Erythroblast (primary cell): ENCODE data around the gene PET117.
A peak's percentile ranks its signal among the peaks of the same experiment; 100 is the strongest.
"Not testable (repeated sequence)": the region's sequence is repeated elsewhere in the genome, so short reads cannot be mapped to it uniquely, and the experiment has no call there.

Experiments used
- DNase-seq, 2 experiments: peaks; one replicate each; lab custom pipeline; 2025; lab: John Stamatoyannopoulos, UW
- GATA1 ChIP-seq: IDR thresholded peaks from 2 replicates; pipeline ENCODE4 v1.6.1; 2011; ENCODE audit warnings: low read depth, mild to moderate bottlenecking, control low read depth, low read length, moderate library complexity
- POLR2A ChIP-seq: IDR thresholded peaks from 2 replicates; pipeline ENCODE4 v1.6.1; 2011; ENCODE audit warnings: mild to moderate bottlenecking, low read length

The PET117 gene, protein sequence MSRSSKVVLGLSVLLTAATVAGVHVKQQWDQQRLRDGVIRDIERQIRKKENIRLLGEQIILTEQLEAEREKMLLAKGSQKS

DNA sequence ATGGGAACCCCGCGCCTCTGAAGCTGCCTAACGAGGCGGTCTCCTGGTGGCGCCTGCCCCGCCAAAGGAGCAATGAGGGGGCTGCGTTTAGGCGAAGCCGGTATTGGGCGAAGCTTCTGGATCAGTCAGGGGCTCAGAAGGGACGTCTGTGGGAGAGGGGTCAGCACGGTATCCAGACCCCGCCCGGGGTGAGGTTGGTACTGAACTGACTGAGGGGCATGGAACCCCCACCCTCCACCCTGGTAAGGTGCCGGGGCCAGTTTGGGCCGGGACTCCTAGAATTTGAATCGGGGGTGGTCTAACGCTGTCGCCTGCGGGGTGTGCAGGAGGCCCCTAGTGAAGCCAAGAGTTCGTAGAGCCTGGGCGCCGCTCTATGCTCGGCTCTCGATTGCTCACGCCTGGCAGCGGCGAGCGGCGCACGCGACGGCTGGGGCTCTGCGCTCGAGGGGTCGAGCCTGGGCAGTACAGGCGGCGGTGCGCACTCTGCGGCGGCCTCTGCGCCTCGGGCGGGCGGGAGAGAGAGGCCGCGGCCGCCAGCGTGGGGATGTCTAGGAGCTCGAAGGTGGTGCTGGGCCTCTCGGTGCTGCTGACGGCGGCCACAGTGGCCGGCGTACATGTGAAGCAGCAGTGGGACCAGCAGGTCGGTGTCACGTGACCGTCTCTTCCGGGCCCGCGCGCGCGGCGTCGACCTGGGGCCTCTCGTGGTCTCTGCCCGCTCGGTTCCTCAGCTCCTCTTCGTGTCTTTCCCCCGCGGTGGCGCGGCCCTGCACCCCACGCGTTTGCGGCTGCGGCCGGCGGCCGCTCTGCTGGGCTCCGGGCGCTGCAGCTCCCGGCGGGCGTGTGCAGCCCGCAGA lies at the start of gene PET117, which contains the start of gene KAT14:
Gene PET117 (plus strand): TSS at position 452 of the 854 bp plus-strand sequence. CDS start 93 bp downstream, at position 545.
Gene KAT14 (plus strand): TSS at position 452 of the 854 bp plus-strand sequence. CDS start 4,798 bp downstream, outside the sequence.
- DNase-seq: peak; percentile 95 to 96

DNA sequence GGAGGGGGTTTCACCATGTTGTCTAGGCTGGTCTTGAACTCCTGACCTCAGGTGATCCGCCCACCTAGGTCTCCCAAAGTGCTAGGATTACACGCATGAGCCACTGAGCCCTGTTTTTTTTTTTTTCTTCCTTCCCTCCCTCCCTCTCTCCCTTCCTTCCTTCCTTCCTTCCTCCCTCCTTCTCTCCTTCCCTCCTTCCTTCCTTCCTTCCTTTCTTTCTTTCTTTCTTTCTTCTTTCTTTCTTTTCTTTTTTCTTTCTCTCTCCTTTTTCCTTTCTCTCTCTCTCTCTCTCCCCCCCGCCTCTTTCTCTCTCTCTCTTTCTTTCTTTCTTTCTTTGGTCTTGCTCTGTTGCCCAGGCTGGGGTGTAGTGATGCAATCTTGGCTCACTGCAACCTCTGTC lies 49.4 kb upstream of the PET117 start:
- DNase-seq: not testable (repeated sequence)

More for the DNA sequence above, at the start of gene PET117, which contains the start of gene KAT14:
- TF ChIP-seq POLR2A: peak; percentile 87
- TF ChIP-seq GATA1: no peak

DNA sequence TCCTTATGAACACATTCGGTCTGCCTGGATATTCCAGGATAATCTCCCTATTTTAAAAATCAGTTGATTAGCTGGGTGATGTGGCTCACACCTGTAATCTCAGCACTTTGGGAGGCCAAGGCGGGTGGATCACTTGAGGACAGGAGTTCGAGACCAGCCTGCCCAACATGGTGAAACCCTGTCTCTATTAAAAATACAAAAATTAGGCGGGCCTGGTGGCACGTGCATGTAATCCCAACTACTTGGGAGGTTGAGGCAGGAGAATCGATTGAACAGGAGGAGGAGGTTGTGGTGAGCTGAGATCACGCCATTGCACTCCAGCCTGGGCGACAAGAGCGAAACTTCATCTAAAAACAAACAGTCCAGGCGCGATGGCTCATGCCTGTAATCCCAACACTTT lies 48.8 kb upstream of the PET117 start:
- DNase-seq: not testable (repeated sequence)

DNA sequence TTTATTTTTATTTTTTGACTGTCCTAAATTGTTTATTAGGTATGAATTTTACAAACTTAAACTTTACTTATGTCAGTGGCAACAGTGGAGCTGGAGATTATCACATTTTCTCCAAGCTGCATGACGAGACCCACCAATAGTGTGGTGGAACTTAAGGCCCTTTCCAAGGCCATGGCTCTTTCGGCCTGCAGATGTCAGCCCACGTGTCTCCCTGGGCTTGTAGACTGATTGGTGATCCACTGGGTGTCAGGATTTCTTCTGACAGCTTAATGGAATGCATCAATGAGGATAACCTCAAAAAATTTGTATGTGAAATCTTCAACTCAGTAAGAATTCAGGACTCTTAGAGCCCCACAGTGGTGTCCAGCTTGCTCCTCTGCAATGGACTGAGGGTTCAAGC lies 47.6 kb upstream of the PET117 start:
- DNase-seq: peak; percentile 6 to 7
- no peak for TF ChIP-seq GATA1
- no peak for TF ChIP-seq POLR2A

DNA sequence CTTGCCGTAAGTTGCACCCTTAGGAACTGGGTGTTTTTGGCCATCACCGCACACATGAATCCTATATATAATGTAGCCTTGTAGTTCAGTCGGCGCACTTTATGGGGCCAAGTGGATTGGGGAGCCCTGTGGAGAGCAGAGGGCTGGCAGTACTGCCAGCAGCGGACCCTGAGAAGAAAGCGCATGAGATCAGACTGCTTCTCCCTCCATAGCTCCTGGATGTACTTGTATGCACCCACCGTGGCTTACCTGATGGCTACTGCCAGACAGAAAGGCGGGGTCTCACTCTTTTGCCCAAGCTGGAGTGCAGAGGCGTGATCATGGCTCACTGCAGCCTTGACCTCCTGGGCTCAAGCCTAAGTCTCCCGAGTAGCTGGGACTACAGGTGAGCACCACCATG lies 47.2 kb upstream of the PET117 start:
- TF ChIP-seq POLR2A (no peak), GATA1 (no peak)
- DNase-seq: no peak

DNA sequence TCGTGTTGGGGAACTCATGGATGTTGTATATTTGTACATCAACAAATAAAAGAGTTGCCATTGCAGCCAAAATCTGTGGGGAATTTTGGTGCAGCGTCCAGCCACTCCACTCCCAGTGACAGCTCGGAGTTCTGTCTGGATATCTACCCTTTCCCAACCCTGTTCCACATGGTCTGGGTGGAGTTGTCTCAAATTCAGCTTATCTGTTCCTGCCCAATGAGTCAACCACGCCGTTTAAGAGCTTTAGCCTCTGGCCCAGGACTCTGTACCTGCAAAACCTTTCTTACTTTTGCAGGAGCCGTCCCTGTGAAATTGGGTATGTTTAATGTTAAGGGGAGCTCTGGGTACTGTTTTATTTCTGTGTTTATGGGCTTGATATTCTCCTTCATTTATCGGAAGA lies 46.0 kb upstream of the PET117 start:
- TF ChIP-seq POLR2A (no peak), GATA1 (no peak)
- DNase-seq: no peak

DNA sequence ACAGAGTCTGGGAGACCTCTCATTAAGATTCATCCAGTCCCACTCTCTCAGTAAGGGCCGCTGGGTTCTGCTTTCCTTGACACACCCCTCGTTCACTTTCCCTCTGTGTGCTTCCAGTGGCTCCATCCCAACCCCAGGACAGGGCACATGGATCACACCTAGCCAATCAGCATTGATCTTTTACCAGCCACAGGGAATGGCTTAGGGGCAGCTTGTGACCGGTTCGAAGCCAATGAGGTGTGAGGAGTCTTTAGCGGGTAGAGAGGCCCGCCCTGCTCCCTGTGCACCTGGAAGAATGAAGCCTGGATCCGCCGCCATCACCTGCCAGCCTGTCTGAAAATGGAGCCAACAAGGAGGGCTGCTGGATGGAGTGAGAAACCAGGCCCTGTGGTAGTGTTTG lies 44.8 kb upstream of the PET117 start:
- DNase-seq: no peak
- TF ChIP-seq POLR2A: no peak
- no peak for TF ChIP-seq GATA1

DNA sequence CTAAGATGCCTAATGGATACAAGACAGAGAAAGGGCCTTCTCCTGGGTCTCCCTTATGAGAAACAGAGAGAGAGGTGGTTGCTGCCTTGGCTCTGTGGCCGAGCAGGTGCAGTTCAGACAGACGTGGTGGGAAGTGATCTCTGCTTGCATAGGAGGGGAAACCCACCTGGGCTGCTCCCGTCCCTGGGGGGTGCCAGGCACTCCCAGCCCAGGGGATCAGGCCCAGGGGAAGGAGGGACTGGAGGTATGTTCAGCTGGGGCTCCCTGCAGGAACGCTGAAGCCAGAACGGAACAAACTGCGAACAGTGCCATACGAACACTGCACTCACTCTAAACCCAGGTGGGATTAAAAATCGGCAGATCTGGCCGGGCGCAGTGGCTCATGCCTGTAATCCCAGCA lies 44.3 kb upstream of the PET117 start:
- DNase-seq: no peak
- no peak for TF ChIP-seq GATA1
- no peak for TF ChIP-seq POLR2A

DNA sequence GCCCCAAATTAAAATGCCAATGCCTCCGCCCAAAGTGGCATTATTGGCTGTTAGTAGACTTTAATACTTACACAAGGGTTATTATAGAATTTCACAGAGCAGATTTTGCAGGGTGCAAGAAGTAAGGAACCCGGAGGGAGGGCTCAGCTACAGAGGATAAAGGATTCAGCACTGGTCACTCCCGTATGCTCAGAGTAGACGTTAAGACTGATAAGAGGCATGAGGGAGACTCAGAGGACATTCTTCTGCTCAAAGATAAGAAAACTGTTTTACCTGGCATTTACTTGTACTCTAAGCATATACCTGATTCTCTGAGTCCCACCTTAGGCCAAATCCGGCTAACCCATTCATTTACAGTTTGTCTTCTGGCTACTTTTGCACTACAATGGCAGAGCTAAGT lies 43.5 kb upstream of the PET117 start:
- no peak for DNase-seq
- TF ChIP-seq GATA1 (no peak), POLR2A (no peak)

DNA sequence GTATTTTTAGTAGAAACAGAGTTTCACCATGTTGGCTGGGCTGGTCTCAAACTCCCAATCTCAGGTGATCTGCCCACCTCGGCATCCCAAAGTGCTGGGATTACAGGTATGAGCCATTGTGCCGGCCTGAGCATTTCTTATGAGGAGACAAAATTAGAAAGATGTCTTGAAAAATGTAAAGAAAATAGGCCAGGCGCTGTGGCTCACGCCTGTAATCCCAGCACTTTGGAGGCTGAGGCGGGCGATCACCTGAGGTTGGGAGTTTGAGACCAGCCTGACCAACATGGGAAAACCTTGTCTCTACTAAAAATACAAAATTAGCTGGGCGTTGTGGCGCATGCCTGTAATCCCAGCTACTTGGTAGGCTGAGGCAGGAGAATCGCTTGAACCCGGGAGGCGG lies 37.1 kb upstream of the PET117 start:
- not testable (repeated sequence) for DNase-seq

DNA sequence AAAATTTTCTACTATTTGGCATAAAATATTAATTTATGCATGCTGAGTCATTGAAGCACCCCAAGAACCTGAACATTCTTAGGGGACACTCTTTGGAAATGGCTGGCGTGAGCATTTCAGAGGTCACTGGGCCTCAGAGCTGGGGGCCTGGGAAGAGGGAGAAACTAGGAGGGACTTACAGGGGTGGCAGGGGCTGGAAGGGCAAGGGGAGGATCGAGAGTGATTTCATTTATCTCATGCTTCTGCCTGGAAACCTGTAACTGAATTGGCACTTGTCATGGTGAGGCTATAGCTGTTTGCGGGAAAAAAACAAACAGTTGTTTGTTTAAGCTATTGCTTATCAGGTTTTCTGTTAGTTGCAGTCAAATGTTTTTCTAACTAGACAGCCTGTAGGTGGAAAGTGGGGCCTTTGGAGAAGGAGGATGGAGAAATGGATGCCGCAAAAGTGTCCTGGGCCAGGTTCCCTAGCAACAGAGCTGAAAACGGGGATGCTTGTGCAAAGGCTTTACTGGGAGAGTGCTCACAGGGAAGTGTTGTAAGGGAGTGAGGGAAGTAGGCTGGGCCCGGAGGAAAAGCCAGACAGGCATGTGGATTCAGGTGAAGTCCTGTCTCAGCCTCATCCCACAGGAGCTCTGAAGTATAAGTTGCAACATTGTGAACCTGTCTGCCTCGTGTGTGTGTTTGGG lies 36.4 kb upstream of the PET117 start:
- TF ChIP-seq POLR2A (no peak), GATA1 (no peak)
- no peak for DNase-seq

DNA sequence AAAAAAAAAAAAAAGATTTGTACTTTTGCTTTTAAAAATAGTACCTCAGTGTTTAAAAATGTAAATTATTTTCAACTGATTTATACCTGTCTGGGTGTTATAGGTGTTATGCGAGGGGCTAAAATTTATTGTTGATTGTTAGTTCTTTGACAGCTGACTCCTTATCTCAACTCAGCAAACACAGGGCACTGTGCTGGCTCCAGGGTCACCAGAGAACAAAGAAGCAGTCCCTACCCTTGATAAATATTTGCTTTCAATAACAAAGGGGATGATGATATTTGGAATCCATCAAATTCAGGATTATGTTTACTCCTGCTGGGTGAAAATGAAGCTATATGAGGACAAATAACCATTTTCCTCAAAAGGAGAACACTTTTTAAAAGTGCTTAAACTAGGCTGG lies 34.2 kb upstream of the PET117 start:
- DNase-seq: no peak
- TF ChIP-seq POLR2A (no peak), GATA1 (no peak)

DNA sequence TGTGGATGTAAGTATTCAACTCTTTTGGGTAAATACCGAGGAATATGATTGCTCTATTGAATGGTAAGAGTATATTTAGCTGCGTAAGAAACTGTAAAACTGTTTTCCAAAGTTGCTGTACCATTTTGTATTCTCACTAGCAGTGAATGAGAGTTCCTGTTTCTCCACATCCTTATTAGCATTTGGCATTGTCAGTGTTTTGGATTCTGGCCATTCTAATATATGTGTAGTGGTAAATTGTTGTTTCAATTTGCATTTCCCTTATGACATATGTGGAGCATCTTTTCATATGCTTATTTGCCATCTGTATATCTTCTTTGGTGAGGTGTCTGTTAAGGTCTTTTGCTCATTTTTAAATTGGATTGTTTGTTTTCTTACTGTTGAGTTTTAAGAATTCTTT lies 29.3 kb upstream of the PET117 start:
- no peak for DNase-seq
- TF ChIP-seq POLR2A (no peak), GATA1 (no peak)

DNA sequence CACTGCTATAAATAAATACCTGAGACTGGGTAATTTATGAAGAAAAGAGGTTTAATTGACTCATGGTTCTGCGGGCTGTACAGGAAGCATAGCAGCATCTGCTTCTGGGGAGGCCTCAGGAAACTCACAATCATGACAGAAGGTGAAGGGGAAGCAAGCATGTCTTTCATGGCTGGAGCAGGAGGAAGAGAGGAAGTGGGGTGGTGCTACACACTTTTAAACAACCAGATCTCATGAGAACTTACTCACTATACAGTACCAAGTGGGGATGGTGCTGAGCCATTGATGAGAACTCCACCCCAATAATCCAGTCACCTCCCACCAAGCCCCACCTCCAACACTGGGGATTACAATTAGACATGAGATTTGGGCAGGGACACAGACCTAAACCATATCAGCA lies 9.1 kb upstream of the PET117 start:
- not testable (repeated sequence) for DNase-seq
